ENCODE measurements around the gene RRAGD. TPM values are rescaled to one million over a fixed set of nuclear protein-coding genes. Genes with fewer than 3 reads are reported as not detected.

Gene RRAGD
- total RNA-seq, 2 donors from 2014 or later, result 0.95 to 2.0 TPM

DNA sequence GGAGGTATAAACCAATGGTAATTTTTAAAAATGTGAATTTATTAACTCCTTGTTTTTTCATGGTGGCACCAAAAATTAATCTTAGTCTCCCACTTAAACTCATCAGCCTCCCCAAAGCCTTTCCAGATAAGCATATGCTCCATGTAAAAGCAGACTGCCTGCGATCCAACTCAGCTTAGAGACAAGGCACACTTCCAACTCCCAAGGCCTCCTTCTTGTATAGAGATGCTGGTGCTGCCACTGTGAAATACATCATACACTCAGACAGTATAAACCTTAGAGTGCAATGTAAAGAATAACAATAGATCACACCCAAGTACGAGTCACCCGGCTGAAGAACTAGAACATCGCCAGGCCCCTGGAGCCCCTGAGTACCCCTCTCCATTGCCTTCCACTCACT is 22.9 kb upstream of the RRAGD start:
- Histone ChIP-seq H3K36me3 (ENCODE audit: control insufficient read depth, insufficient read depth, low read length) (peaks cover 28% of the 10 kb centered on the region), H3K27ac (ENCODE audit: low read depth, low read length) (no peak overlapping the region), H3K4me3 (ENCODE audit: low read length) (peak overlapping the region; percentile 88), H3K4me1 (ENCODE audit: control insufficient read depth, insufficient read depth, low read length) (peaks cover 4% of the 10 kb centered on the region), H3K9me3 (ENCODE audit: control insufficient read depth, low read length) (peaks cover 1% of the 10 kb centered on the region), H3K9ac (ENCODE audit: extremely low read depth, low read length, poor library complexity, severe bottlenecking) (peak overlapping the region; percentile 16), H3K27me3 (ENCODE audit: control insufficient read depth, insufficient read depth, low read length, poor library complexity, severe bottlenecking) (no peaks in the 10 kb centered on the region)
- WGBS, 2 experiments (ENCODE audit: insufficient coverage in 1 of 2, insufficient read length in 1 of 2), result 80 to 91% methylated on average over 2 to 4 of the region's 4 CpGs
- Mint-ChIP-seq H3K27me3 (ENCODE audit: insufficient read depth) (peaks cover 40% of the 10 kb centered on the region), H3K9me3 (no peaks in the 10 kb centered on the region), H3K4me3 (peak overlapping the region; percentile 83), H3K4me1 (peaks cover 42% of the 10 kb centered on the region), H3K27ac (no peak overlapping the region), H3K36me3 (ENCODE audit: low read depth) (peaks cover 10% of the 10 kb centered on the region)
- DNase-seq, result no peak
- TF ChIP-seq, protein P1, sequence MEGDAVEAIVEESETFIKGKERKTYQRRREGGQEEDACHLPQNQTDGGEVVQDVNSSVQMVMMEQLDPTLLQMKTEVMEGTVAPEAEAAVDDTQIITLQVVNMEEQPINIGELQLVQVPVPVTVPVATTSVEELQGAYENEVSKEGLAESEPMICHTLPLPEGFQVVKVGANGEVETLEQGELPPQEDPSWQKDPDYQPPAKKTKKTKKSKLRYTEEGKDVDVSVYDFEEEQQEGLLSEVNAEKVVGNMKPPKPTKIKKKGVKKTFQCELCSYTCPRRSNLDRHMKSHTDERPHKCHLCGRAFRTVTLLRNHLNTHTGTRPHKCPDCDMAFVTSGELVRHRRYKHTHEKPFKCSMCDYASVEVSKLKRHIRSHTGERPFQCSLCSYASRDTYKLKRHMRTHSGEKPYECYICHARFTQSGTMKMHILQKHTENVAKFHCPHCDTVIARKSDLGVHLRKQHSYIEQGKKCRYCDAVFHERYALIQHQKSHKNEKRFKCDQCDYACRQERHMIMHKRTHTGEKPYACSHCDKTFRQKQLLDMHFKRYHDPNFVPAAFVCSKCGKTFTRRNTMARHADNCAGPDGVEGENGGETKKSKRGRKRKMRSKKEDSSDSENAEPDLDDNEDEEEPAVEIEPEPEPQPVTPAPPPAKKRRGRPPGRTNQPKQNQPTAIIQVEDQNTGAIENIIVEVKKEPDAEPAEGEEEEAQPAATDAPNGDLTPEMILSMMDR (conservative IDR thresholded peaks at IDR 0.05), result no peak

DNA sequence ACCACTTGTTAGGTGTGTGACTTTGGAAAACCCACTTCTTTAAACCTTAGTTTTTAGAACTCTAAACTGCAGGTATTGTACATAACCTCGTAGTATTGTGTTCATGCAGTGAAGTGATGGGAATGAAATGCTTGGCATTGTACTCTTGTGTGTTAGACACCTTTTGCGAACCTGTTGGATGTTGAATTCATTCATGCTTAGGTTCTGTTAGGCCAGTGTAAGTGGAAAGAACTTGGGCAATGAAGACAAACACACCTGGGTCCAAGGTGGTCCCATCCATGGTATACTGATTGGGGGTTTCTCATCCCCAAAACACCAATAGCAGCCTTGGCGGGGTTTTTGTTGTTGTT is 22.1 kb upstream of the RRAGD start:
- H3K4me3 Mint-ChIP-seq, result peak overlapping the region; percentile 83
- H3K27ac Mint-ChIP-seq, result peak overlapping the region; percentile 85
- no peak for DNase-seq
- peak overlapping the region; percentile 87 for H3K9ac ChIP-seq (ENCODE audit: extremely low read depth, low read length, poor library complexity, severe bottlenecking)
- H3K9me3 ChIP-seq (ENCODE audit: control insufficient read depth, low read length), result no peaks in the 10 kb centered on the region
- H3K27ac ChIP-seq (ENCODE audit: low read depth, low read length), result no peak overlapping the region
- H3K4me1 ChIP-seq (ENCODE audit: control insufficient read depth, insufficient read depth, low read length), result peaks cover 4% of the 10 kb centered on the region
- H3K9me3 Mint-ChIP-seq, result no peaks in the 10 kb centered on the region
- TF ChIP-seq, protein P1 (conservative IDR thresholded peaks at IDR 0.05), result no peak
- peaks cover 8% of the 10 kb centered on the region for H3K36me3 Mint-ChIP-seq (ENCODE audit: low read depth)
- H3K27me3 ChIP-seq (ENCODE audit: control insufficient read depth, insufficient read depth, low read length, poor library complexity, severe bottlenecking), result no peaks in the 10 kb centered on the region
- peaks cover 20% of the 10 kb centered on the region for H3K36me3 ChIP-seq (ENCODE audit: control insufficient read depth, insufficient read depth, low read length)
- peaks cover 42% of the 10 kb centered on the region for H3K4me1 Mint-ChIP-seq
- peaks cover 44% of the 10 kb centered on the region for H3K27me3 Mint-ChIP-seq (ENCODE audit: insufficient read depth)
- H3K4me3 ChIP-seq (ENCODE audit: low read length), result peak overlapping the region; percentile 88
- WGBS, 2 experiments (ENCODE audit: insufficient coverage in 1 of 2, insufficient read length in 1 of 2), result 60 to 82% methylated on average over 1 to 3 of the region's 3 CpGs

DNA sequence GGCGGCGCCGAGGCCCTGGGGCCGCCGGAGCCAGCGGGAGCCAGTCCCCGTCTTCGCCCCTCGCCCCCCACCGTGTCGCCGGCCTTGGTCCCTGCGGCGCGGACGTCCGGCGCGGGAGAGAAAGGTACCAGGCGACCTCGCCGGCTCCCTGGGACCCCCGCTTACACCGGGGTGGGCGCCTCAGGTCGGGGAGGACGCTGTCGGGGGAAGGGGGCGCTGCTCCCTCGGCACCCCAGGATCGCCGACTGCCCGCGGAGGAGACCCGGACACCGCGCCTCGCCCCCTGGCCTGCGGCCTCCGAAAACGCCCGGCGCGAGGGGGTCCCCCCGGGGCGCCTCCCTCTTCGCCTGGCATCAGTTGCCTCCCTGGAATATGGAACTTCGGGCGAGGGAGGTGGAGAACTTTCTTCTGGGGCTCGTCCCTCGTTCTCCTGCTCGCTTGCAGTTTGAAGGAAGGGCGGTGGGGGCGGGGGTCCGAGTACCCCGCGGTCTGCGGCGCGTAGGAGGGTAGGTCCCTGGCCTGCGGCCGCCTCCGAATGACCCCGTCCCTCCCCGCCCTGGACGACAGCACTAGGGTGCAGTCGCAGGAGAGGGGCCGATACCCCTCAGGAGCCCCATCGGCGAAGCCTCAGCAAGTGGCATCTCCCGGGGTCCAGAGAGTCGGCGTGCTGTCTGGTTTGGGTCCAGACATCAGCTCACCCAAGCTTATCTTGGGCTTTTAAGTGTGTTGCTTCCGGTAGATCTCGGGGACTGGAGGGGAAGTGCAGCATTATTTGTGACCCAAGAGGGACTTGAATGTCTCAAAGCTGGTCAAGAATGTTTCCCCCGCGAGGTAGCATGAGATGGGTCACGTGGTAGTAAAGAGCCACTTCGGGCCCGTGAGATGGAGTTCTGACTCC is 21.4 kb upstream of the RRAGD start:
- H3K27ac ChIP-seq (ENCODE audit: low read depth, low read length), result no peak overlapping the region
- no peaks in the 10 kb centered on the region for H3K9me3 Mint-ChIP-seq

More for the DNA sequence above, 21.4 kb upstream of the RRAGD start:
- TF ChIP-seq, protein P1 (conservative IDR thresholded peaks at IDR 0.05), result no peak
- H3K4me1 Mint-ChIP-seq, result peaks cover 42% of the 10 kb centered on the region
- Histone ChIP-seq H3K4me1 (ENCODE audit: control insufficient read depth, insufficient read depth, low read length) (peaks cover 4% of the 10 kb centered on the region), H3K9me3 (ENCODE audit: control insufficient read depth, low read length) (no peaks in the 10 kb centered on the region), H3K36me3 (ENCODE audit: control insufficient read depth, insufficient read depth, low read length) (peaks cover 14% of the 10 kb centered on the region), H3K4me3 (ENCODE audit: low read length) (peak overlapping the region; percentile 88), H3K9ac (ENCODE audit: extremely low read depth, low read length, poor library complexity, severe bottlenecking) (peak overlapping the region; percentile 87), H3K27me3 (ENCODE audit: control insufficient read depth, insufficient read depth, low read length, poor library complexity, severe bottlenecking) (no peaks in the 10 kb centered on the region)
- WGBS, 2 experiments (ENCODE audit: insufficient coverage in 1 of 2, insufficient read length in 1 of 2), result 6 to 13% methylated on average over 27 to 80 of the region's 80 CpGs
- H3K27me3 Mint-ChIP-seq (ENCODE audit: insufficient read depth), result peaks cover 46% of the 10 kb centered on the region
- peak overlapping the region; percentile 83 for H3K4me3 Mint-ChIP-seq
- H3K27ac Mint-ChIP-seq, result peak overlapping the region; percentile 85
- DNase-seq, result peak; percentile 72
- H3K36me3 Mint-ChIP-seq (ENCODE audit: low read depth), result peaks cover 6% of the 10 kb centered on the region
